Activated CD4-positive, alpha-beta T cell treated with anti-CD3 and anti-CD28 coated beads for 24 hours (primary cell): ENCODE results near the gene SCGB2B2.
"Not testable (repeated sequence)": the region's sequence is repeated elsewhere in the genome, so short reads cannot be mapped to it uniquely, and the experiment has no call there.

Experiments
- DNase-seq, 2 donors: peaks; one replicate each; pipeline ENCODE4 v3.0.0-alpha.2; 2020; ENCODE audit warnings: low read depth in 2 of 2

SCGB2B2 gene

GRCh38 chr19:34669305-34669704, 7.7 kb downstream of the SCGB2B2 start:
- DNase-seq: no peak

DNA sequence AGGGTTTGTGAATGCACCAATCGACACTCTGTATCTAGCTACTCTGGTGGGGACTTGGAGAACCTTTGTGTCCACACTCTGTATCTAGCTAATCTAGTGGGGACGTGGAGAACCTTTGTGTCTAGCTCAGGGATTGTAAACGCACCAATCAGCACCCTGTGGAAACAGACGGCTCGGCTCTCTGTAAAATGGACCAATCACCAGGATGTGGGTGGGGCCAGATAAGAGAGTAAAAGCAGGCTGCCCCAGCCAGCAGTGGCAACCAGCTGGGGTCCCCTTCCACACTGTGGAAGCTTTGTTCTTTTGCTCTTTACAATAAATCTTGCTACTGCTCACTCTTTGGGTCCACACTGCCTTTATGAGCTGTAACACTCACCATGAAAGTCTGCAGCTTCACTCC, 8.3 kb downstream of the SCGB2B2 start:
- not testable (repeated sequence) for DNase-seq

GRCh38 chr19:34668077-34668689, 8.8 kb downstream of the SCGB2B2 start:
- DNase-seq: not testable (repeated sequence)

DNA sequence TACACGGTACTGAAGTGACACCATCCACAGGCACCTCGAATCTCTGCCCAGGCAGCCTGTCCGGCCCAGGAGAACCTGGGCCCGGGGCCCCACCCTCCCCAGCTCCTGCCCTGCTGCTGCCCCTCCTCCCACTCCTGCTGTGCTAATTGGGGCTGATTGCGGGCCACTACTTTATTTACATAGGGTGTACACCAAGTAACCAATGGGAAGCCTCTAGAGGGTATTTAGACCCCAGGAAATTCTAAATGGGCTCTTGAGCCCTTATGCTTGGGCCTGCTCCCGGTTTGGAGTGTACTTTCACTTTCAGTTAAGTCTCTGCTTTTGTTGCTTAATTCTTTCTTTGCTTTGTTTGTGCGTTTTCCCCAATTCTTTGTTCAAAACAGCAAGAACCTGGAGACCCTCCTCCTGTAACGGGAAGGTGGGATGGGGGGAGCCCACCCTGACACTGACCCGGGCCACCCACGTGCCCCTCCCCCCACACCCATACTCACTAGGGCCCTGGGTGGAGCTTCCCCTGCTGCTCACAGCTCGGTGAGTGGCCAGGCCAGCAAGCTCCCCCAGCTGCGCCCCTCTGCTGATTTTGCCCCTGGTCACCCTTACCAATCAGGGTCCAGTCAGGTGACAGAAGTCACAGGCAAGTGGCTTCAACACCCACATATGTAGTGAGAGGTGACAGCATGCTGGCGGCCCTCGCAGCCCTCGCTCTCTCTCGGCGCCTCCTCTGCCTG, 9.4 kb downstream of the SCGB2B2 start:
- DNase-seq: no peak

DNA sequence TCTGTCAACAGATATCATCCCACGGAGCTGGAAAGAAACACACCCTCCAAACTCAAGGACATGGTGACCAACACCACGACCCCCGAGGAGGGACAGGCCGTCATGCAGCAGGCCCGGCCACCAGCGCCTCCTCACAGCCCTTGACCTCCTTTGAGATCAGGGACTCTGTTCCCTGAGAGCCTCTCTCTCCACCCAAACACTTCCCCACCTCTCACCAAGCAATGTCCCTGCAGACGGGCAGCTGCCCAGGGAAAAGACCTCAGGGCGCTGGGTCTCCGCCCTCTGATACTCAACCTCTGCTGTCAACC, 10.0 kb downstream of the SCGB2B2 start:
- no peak for DNase-seq

GRCh38 chr19:34666200-34666957, 10.6 kb downstream of the SCGB2B2 start:
- DNase-seq: no peak

DNA sequence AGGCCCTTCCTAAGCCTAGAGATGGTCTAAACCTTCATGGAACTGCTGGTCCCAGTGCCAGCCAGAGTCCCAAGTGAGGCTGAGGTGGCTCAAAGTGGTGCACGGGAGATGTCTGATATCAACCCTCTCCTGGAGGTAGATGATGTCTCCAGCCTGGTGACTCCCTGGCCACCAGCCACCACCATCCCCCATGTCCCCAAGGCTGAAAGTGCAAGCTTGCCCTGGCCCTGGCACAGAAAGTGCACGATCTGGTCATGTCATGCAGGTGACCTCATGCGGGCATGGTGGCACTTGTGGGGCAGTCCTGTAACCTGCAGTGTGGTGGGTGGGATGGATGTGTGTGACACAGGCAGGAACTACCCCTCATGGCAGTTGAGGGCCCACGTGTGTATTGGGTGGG, 11.7 kb downstream of the SCGB2B2 start:
- DNase-seq: not testable (repeated sequence)

DNA sequence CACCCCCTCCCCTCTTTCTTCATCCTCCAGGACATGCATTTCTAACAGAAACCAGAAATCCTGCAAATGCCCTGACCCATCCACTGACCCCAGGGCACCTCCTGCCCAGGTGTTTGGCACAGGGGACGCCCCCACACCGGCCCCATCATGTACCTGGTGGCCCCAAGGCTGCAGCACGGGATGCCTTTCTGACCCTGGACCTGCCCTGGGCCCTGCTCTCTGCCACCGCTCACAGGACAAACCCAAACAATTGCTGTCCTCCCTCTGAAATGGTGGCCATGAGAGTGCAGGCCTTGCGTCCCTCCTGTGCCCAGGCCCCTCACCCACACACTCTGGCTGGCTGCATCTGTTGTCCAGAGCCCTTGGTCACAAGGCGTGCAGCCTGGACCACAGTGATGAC, 12.1 kb downstream of the SCGB2B2 start:
- no peak for DNase-seq

DNA sequence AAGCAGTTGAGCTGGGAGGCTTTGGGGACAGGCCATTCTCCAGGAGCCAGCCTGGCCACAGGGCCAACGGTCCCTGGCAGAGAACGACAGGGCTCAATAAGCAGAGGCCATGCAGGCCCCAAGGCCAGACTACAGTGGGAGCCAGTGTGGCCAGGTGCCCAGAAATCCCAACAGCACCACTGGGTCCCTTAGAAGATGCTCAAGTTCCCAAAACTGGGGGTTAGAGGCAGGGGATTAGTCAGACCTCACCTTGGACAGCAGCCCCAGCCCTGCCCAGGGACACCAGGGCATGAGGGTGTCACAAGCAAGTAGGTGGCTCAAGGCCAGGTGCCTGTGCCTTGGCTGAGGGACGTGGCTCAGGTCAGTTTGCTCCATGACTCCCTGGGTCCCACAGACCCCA, 12.8 kb downstream of the SCGB2B2 start:
- no peak for DNase-seq

- peak in 1 of 2 donors; percentile 12 for DNase-seq
Observed at GRCh38 chr19:34662919-34663318, 14.0 kb downstream of the SCGB2B2 start.

GRCh38 chr19:34661357-34661756, 15.6 kb downstream of the SCGB2B2 start:
- DNase-seq: no peak

- DNase-seq: no peak
Observed at GRCh38 chr19:34655651-34656050, 21.3 kb downstream of the SCGB2B2 start.

- no peak for DNase-seq
Observed at GRCh38 chr19:34654796-34655195, 22.2 kb downstream of the SCGB2B2 start.

- DNase-seq: no peak
Observed at GRCh38 chr19:34651747-34652146, 25.2 kb downstream of the SCGB2B2 start.

DNA sequence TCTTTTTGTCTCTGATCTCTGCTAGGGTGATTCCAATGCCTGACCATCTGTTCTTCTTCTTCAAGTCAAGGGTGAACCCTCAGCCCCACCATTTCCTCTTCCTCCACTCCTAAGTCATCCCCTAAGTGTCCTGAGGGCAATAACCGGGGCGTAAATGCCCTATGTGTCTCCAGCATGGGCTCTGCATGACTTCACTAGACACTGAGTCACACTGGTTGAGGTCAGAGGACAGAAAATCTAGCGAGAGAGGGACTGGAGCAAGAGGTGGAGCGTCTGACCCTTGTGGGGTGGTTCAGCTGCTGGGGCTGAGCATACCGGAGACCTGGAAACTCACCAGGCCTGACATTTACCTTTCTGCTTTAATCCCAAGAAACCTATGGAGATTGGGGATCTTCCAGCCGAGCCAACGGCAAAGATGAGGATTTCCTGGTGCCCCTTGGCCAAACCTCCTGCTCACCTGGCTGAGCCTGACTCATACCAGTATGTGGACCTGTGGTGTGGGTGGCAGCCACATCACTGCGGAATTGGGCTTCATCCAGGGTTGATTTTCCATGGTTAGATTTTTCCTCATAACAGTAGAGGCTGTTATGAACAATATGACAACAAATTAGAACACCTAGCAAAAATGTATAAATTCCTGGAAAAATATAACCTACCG, 26.9 kb downstream of the SCGB2B2 start:
- DNase-seq: no peak

GRCh38 chr19:34645551-34645950, 31.4 kb downstream of the SCGB2B2 start:
- DNase-seq: no peak

GRCh38 chr19:34644991-34645461, 31.9 kb downstream of the SCGB2B2 start:
- no peak for DNase-seq

DNA sequence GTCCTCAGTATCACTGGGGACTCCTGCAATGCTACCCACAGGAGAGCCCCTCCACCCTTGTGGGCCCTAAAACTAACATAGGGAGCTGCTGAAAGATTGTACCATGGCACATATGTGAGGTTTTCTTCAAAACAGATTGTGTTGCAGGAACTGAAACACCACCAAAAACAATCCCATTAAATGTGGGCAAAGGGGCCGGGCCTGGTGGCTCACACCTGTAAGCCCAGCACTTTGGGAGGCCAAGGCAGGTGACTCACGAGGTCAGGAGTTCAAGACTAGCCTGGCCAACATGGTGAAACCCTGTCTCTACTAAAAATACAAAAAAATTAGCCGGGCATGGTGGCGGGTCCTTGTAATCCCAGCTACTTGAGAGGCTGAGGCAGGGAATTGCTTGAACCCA, 34.7 kb downstream of the SCGB2B2 start:
- no peak for DNase-seq

GRCh38 chr19:34639491-34640085, 37.4 kb downstream of the SCGB2B2 start:
- DNase-seq: peak; percentile 35 to 44

DNA sequence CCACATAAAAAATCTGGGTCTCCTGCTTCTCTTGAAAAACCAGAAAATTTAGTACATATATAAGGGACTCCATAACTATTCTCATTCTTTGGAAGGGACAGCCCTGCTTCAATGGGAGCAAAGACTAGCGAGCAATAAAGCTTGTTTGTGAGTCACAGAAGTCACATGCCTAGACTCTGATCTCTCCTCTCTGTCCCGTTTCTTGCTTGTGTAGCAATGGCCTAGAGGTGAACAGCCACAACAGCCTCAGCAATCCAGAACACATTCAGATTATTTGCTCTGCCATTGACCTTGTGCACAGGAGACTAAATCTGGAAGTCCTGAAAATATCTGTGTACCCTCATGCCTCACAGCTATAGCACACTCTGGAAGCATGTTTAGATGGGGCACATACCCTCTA, 43.2 kb downstream of the SCGB2B2 start:
- DNase-seq: no peak
